SJSA1 (cell line): Measurements from ENCODE around the gene MPP3. TPM values are rescaled to one million over a fixed set of nuclear protein-coding genes. Genes with fewer than 3 reads are reported as not detected.

Experiments
- DNase-seq, 2 experiments: peaks; one replicate each; pipeline ENCODE4 v3.0.0-alpha.2; 2015 to 2020; ENCODE audit warnings: low spot score in 2 of 2, low read depth in 1 of 2
- H3K27ac ChIP-seq: fragments of 250-450 bp; sonication (Bioruptor Pico); 2 replicates; pipeline ENCODE4 v1.5.1; 2020; ENCODE audit warnings: mild to moderate bottlenecking, moderate library complexity
- H3K27me3 ChIP-seq: fragments of 250-450 bp; sonication (Bioruptor Pico); replicated peaks from 2 replicates; pipeline ENCODE4 v1.5.1; 2020; ENCODE audit warnings: mild to moderate bottlenecking, moderate library complexity
- H3K36me3 ChIP-seq: fragments of 250-450 bp; sonication (Bioruptor Pico); 2 replicates; pipeline ENCODE4 v1.5.1; 2020; ENCODE audit warnings: mild to moderate bottlenecking
- H3K4me1 ChIP-seq: fragments of 250-450 bp; sonication (Bioruptor Pico); replicated peaks from 2 replicates; pipeline ENCODE4 v1.6.1; 2021; ENCODE audit warnings: mild to moderate bottlenecking
- H3K4me3 ChIP-seq: fragments of 250-450 bp; sonication (Bioruptor Pico); 2 replicates; pipeline ENCODE4 v1.5.1; 2020; ENCODE audit warnings: mild to moderate bottlenecking
- H3K9me3 ChIP-seq: fragments of 250-450 bp; sonication (Bioruptor Pico); replicated peaks from 2 replicates; pipeline ENCODE4 v1.5.1; 2020; ENCODE audit warnings: mild to moderate bottlenecking
- total RNA-seq: library from RNA; depleted of rRNA; stranded (reverse); fragments of >200 nt; shearing (Covaris generic); gene quantifications from 2 replicates; pipeline ENCODE4 v1.2.3, GENCODE V29; 2014

Gene MPP3
- total RNA-seq, 1 experiment from 2014 or later, result 6.4 TPM

GRCh38 chr17:43778337-43779144 lies 54.4 kb downstream of the MPP3 start, which contains the start of gene DUSP3:
Gene DUSP3, minus strand, starts transcription at chr17:43778977. Its CDS starts 53 bp downstream, at chr17:43778924.
- no peaks in the 10 kb centered on the region for H3K27me3 ChIP-seq
- peaks cover 25% of the 10 kb centered on the region for H3K4me1 ChIP-seq
- peak; percentile 91 to 97 for DNase-seq
- peaks cover 46% of the 10 kb centered on the region for H3K36me3 ChIP-seq
- H3K4me3 ChIP-seq, result peak within 1 kb of the TSS; percentile 83
- no peaks in the 10 kb centered on the region for H3K9me3 ChIP-seq
- peak within 1 kb of the TSS; percentile 97 for H3K27ac ChIP-seq

DNA sequence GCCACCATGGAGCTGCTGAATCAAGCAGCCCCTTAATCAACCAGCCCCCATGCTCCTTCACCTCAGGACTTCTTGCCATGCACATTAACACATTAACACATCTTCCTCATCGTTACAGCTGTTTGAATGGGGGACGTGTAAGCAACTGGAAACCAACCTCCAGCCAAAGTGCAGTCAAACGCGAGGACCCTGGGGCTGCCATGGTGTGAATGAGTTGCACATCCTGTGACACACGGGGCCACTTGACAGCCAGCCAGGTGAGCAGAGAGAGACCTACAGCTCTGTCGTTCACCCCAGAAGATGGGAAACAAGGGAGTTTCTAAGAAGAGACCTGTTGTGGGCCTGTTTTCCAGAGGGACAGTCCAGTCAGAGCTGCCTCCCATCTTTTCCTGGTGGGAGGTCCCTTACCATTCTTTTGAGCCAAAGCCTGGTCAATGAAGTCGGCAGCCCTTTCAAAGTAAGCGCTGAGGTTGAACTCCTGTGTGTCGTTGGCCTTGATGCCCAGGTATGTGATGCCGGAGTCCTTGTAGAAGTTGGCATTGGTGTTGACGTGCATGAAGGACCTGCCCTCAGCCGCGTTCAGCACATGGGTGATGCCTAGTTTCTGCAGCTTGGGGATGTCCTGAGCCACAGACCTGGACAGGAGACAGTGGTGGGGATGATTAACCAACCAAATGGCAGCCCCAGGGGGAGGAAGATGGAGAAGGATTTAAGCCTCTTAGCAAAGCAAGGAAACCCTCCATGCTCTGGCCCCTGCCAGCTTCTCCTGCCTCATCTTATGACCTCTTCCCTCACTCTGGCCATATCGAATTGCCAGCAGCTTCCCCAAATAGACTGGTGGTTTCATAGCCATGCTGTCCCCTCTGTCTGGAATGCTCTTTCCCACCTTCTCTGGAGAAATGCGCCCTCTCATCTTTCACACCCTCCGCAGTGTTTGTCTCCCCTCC lies 58.4 kb downstream of the MPP3 start:
- Histone ChIP-seq H3K9me3 (no peaks in the 10 kb centered on the region), H3K27ac (no peak overlapping the region), H3K4me3 (no peak overlapping the region), H3K27me3 (no peaks in the 10 kb centered on the region), H3K36me3 (peaks cover 81% of the 10 kb centered on the region), H3K4me1 (peaks cover 15% of the 10 kb centered on the region)
- peak in 1 of 2 experiments; percentile 40 for DNase-seq

GRCh38 chr17:43772877-43773648 lies 59.9 kb downstream of the MPP3 start:
- H3K27me3 ChIP-seq, result no peaks in the 10 kb centered on the region
- H3K9me3 ChIP-seq, result no peaks in the 10 kb centered on the region
- H3K27ac ChIP-seq, result no peak overlapping the region
- DNase-seq, result no peak
- H3K36me3 ChIP-seq, result peaks cover 90% of the 10 kb centered on the region
- no peak overlapping the region for H3K4me3 ChIP-seq
- H3K4me1 ChIP-seq, result peaks cover 9% of the 10 kb centered on the region

- Histone ChIP-seq H3K27me3 (no peaks in the 10 kb centered on the region), H3K36me3 (peaks cover 87% of the 10 kb centered on the region), H3K9me3 (no peaks in the 10 kb centered on the region), H3K4me1 (no peaks in the 10 kb centered on the region), H3K4me3 (no peak overlapping the region), H3K27ac (no peak overlapping the region)
- no peak for DNase-seq
These were observed 61.5 kb downstream of the MPP3 start for GRCh38 chr17:43771463-43771862.

GRCh38 chr17:43770957-43771356 lies 62.0 kb downstream of the MPP3 start:
- no peak overlapping the region for H3K4me3 ChIP-seq
- no peaks in the 10 kb centered on the region for H3K4me1 ChIP-seq
- H3K27ac ChIP-seq, result no peak overlapping the region
- DNase-seq, result no peak
- H3K27me3 ChIP-seq, result no peaks in the 10 kb centered on the region
- H3K9me3 ChIP-seq, result no peaks in the 10 kb centered on the region
- peaks cover 87% of the 10 kb centered on the region for H3K36me3 ChIP-seq

DNA sequence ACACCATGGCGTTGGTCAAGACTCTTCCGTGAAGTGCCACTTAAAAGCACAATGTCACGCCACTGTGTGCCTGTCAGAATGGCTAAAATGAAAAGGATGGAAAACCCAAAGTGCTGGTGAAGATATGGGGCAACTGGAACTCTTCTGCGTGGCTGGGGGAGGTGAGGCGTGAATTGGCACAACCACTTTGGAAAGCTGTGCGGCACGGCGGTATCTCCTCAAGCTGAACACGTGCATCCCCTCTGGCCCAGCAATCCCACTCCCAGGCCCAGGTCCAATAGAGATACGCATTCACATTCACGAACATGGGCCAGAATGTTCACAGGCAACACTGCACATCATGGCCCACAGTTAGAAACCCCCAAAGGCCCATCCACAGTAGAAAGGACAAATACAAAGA lies 63.1 kb downstream of the MPP3 start:
- Histone ChIP-seq H3K4me3 (no peak overlapping the region), H3K27me3 (no peaks in the 10 kb centered on the region), H3K4me1 (no peaks in the 10 kb centered on the region), H3K27ac (no peak overlapping the region), H3K36me3 (peaks cover 84% of the 10 kb centered on the region), H3K9me3 (no peaks in the 10 kb centered on the region)
- DNase-seq, result peak in 1 of 2 experiments; percentile 39

DNA sequence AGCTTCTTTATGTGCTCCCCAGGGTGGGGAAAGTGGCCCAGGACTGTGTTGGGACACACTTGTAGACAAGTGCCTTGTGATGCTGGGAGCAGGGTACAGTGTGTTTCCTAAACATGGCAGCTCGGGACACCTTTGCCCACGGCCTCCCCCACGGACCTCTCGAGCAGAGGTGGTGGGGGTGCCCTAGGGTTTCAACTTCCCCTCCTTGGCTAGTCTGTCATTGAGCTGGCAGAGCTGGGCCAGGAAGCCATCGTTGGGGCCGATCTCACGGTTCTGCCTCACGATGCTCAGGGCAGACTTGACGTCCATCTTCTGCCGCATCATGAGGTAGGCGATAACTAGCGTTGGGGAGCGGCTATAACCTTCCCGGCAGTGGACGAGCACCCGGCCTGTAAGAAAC lies 63.5 kb downstream of the MPP3 start:
- no peaks in the 10 kb centered on the region for H3K9me3 ChIP-seq
- no peaks in the 10 kb centered on the region for H3K27me3 ChIP-seq
- no peak overlapping the region for H3K4me3 ChIP-seq
- H3K36me3 ChIP-seq, result peaks cover 80% of the 10 kb centered on the region
- no peak overlapping the region for H3K27ac ChIP-seq
- peak in 1 of 2 experiments; percentile 45 for DNase-seq
- H3K4me1 ChIP-seq, result no peaks in the 10 kb centered on the region

DNA sequence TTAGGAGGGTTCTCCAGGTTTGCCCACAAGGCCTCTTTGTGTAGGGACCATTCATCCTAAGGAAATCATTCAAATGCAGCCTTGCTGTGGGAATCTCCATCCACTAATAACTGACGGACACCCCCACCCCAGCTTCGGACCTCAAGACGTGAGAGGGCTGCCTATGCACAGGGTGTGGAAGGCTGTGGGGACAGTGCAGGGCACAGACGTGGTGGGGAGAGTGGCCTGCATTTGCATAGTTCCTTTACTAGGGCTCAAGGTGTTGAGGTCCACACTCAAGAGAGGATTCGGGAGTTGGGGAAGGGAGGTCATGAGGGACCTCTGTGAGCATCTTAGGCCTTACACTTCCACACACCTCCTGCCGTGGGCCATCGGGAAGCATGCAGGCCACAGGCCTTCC lies 64.0 kb downstream of the MPP3 start:
- Histone ChIP-seq H3K27me3 (no peaks in the 10 kb centered on the region), H3K4me3 (no peak overlapping the region), H3K27ac (no peak overlapping the region), H3K9me3 (no peaks in the 10 kb centered on the region), H3K4me1 (no peaks in the 10 kb centered on the region), H3K36me3 (peaks cover 75% of the 10 kb centered on the region)
- peak in 1 of 2 experiments; percentile 45 for DNase-seq

DNA sequence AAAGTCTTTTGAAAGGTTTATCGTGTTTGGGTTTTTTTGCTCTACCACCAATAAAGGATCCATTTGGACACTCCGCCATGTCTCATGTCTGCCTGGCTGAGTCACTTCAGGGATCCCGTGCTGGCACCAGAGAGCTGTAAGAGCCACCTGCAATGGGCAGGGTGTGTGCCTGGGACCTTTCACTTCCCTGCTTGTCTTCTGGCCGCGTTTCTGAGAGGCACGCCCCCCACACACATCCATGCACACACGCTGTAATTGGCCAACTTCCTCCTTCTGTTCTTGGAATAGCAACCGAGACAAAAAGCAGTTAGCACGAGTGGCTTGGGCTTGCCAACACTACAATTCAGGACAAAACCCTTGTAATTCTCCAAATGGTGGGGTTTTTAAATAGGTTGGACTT lies 64.6 kb downstream of the MPP3 start:
- Histone ChIP-seq H3K4me3 (no peak overlapping the region), H3K9me3 (no peaks in the 10 kb centered on the region), H3K27me3 (no peaks in the 10 kb centered on the region), H3K36me3 (peaks cover 70% of the 10 kb centered on the region), H3K27ac (no peak overlapping the region), H3K4me1 (no peaks in the 10 kb centered on the region)
- no peak for DNase-seq

DNA sequence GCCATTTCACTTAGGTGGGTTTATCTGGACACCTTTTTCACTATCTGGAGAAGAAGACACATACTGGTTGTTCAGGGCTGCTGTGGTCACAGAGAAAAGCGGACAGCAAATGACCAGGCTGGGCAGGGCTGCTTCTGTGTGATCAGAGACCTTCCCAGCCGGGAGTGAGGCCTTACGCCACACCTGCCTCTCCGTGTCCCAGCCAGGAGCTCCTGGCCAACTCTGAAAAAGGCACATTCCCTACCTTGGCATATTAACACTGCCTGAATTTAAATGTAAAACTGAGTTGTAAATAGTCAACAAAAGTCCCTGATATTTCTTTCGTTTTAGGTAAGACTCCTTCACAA lies 65.3 kb downstream of the MPP3 start:
- Histone ChIP-seq H3K4me1 (no peaks in the 10 kb centered on the region), H3K36me3 (peaks cover 63% of the 10 kb centered on the region), H3K4me3 (no peak overlapping the region), H3K27me3 (no peaks in the 10 kb centered on the region), H3K9me3 (no peaks in the 10 kb centered on the region), H3K27ac (no peak overlapping the region)
- DNase-seq, result no peak

GRCh38 chr17:43767053-43767712 lies 65.8 kb downstream of the MPP3 start:
- DNase-seq, result no peak
- no peak overlapping the region for H3K27ac ChIP-seq
- H3K9me3 ChIP-seq, result no peaks in the 10 kb centered on the region
- H3K4me3 ChIP-seq, result no peak overlapping the region
- no peaks in the 10 kb centered on the region for H3K4me1 ChIP-seq
- H3K27me3 ChIP-seq, result no peaks in the 10 kb centered on the region
- H3K36me3 ChIP-seq, result peaks cover 58% of the 10 kb centered on the region

DNA sequence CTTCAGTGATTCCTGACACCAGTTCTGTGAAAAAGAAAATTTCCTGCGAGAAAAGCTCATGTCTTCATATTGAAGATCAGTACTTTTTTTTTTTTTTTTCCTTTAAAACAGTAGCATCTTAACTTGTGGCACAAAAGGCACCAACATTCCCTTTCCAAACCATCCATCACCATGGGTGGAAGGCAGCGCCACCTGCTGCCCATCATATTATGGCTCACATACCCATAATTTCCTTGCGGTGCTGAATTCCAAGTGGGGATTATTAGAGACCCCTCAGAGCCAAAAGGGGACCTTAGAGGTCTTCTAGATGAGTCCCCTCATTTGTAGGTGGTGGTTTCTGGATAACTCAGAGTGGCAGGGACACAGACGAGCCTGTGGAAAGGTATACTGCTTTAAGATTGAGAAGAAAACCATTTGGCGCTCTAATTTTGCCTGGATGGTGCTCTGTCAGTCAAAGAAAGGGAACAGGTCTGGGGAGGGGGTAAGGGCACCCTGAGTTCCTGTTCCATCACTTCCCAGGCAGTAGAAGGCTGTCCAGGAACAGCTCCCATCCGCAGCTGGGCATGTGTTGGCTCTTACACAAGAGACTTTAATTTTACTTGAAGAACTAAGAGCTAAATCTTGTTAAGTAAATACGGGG lies 66.4 kb downstream of the MPP3 start:
- H3K4me1 ChIP-seq, result no peaks in the 10 kb centered on the region
- H3K27ac ChIP-seq, result no peak overlapping the region
- peak; percentile 59 to 80 for DNase-seq
- peaks cover 53% of the 10 kb centered on the region for H3K36me3 ChIP-seq
- no peak overlapping the region for H3K4me3 ChIP-seq
- H3K9me3 ChIP-seq, result no peaks in the 10 kb centered on the region
- H3K27me3 ChIP-seq, result no peaks in the 10 kb centered on the region
